Fibroblast of villous mesenchyme (primary cell): ENCODE measurements around the gene CLK2. TPM values are rescaled to one million over a fixed set of nuclear protein-coding genes. Genes with fewer than 3 reads are reported as not detected.
"Not testable (repeated sequence)": the region's sequence is repeated elsewhere in the genome, so short reads cannot be mapped to it uniquely, and the experiment has no call there.

Experiments
- DNase-seq: peaks from one replicate; pipeline ENCODE4 v3.0.0-alpha.2; 2010; ENCODE audit warnings: low read depth
- H3K4me3 ChIP-seq: 2 replicates; pipeline ENCODE4 v1.5.1; 2011; ENCODE audit warnings: low read depth, mild to moderate bottlenecking, low read length
- total RNA-seq: library from RNA; depleted of rRNA; stranded (reverse); fragments of >200 nt; gene quantifications from 2 replicates; pipeline ENCODE4 v1.2.3, GENCODE V29; 2012
- TF ChIP-seq, protein P1 (sequence below): IDR thresholded peaks from 2 replicates; pipeline ENCODE4 v1.5.1; 2012; ENCODE audit warnings: low read depth, mild to moderate bottlenecking, low read length; ENCODE audit not compliant: insufficient read depth

Gene CLK2
- total RNA-seq, 1 donor = 21.6 TPM

DNA sequence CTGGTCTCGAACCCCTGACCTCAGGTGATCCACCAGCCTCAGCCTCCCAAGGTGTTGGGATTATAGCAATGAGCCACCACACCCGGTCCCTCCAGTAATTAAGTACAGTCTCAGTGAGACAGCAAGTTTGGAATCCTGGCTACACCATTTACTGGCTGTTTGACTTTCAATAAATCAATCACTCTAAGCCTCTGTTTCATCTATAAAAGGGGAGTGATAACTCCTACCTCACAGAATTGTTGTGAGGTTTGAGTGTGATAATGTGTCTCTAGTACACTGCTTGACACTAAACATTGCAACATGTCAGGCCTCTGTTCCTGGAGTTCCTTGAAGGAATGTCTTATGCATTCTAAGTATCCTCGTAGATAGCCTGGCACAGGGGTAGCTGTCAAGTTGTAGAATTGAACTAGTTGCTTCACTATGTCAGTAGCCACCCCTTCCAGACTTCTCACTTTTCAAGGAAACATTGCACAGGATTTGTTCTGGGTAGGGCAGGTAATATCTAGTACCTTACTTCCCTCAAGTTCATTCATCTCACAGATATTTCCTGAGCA lies 30.4 kb downstream of the CLK2 start:
- H3K4me3 ChIP-seq = peak overlapping the region; percentile 69
- TF ChIP-seq, protein P1, sequence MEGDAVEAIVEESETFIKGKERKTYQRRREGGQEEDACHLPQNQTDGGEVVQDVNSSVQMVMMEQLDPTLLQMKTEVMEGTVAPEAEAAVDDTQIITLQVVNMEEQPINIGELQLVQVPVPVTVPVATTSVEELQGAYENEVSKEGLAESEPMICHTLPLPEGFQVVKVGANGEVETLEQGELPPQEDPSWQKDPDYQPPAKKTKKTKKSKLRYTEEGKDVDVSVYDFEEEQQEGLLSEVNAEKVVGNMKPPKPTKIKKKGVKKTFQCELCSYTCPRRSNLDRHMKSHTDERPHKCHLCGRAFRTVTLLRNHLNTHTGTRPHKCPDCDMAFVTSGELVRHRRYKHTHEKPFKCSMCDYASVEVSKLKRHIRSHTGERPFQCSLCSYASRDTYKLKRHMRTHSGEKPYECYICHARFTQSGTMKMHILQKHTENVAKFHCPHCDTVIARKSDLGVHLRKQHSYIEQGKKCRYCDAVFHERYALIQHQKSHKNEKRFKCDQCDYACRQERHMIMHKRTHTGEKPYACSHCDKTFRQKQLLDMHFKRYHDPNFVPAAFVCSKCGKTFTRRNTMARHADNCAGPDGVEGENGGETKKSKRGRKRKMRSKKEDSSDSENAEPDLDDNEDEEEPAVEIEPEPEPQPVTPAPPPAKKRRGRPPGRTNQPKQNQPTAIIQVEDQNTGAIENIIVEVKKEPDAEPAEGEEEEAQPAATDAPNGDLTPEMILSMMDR = no peak
- no peak for DNase-seq

DNA sequence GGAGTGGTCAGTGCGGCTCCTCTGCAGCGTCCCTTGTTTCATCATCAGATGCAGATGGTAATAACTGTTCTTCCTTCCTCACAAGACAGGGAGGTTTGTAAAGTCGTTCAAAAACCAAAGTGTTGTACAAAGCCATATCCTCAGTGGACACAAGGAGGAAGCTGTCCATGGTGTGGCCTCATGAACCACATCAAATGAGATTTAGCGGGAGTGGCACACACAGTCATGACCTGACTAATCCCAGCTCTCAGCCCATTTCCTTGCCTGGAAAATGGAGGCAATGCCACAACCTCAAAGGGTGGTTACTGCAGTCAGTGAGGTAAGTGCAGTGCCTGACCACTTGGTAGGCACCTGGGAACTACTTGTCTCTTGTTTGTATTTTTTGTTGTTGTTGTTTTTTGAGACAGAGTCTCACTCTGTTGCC lies 31.5 kb downstream of the CLK2 start:
- TF ChIP-seq, protein P1 = no peak
- no peak overlapping the region for H3K4me3 ChIP-seq
- DNase-seq = no peak

DNA sequence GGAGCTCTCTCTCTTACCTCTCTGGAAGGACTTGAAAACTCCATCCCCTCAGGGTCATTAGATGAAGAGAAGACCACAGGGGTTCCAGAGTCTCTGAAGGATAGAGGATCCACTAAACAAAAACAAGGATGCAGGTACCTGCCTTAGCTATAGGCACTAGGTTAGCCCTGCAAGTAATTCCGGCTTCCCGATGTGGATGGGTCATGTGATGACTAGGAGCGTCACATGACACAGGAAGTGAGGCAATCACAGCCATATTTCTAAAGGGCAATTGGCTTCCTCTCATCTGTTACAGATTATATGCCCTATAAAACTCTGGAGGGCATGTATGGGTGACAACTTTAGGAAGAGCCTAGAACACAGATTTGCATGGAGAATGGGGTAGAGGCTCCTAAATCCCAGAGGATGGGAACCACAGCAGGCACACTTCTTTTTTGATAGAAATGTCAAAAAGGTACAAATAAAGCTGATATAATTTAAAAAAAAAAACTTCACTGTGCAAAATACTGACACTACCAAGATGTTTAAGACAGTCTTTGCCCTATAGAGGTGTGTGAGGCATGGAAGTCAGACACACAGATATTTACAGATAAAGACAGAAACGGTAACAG lies 32.1 kb downstream of the CLK2 start:
- DNase-seq = peak; percentile 87
- peak overlapping the region; percentile 60 for H3K4me3 ChIP-seq
- TF ChIP-seq, protein P1 = no peak

DNA sequence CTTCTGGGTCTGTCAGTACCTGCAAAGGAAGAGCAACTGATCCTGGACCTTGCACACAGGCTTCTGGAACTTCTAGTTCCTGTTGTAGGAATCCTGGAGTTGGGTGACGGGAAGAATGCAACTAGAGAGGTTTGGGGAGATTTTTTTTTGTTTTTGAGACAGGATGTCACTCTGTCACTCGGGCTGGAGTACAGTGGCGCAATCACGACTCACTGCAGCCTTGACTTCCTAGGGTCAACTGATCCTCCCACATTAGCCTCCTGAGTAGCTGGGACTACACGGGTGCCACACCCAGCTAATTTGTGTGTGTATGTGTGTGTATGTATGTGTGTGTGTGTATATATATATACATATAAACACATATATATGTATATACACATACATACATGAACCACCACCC lies 36.9 kb downstream of the CLK2 start:
- no peak for DNase-seq
- no peak overlapping the region for H3K4me3 ChIP-seq
- TF ChIP-seq, protein P1 = no peak

DNA sequence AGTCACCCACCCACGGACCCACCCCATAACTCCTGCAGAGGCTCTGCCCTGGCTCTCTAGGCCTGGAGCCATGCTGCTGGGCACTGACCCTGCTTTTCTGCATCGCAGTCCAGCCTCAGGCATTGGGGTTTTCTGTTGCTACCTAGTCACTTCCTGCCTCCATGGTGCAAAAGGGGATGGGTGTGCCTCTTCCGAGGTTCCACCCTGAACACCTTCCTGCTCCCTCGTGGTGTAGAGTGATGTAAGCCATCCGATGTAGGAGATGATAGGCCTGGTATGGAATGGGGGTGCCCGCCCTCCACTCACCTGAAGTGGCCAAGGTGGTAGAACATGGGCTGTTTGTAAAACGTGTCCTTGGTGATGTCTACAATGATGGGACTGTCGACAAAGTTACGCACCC lies 37.9 kb downstream of the CLK2 start:
- not testable (repeated sequence) for H3K4me3 ChIP-seq, DNase-seq

DNA sequence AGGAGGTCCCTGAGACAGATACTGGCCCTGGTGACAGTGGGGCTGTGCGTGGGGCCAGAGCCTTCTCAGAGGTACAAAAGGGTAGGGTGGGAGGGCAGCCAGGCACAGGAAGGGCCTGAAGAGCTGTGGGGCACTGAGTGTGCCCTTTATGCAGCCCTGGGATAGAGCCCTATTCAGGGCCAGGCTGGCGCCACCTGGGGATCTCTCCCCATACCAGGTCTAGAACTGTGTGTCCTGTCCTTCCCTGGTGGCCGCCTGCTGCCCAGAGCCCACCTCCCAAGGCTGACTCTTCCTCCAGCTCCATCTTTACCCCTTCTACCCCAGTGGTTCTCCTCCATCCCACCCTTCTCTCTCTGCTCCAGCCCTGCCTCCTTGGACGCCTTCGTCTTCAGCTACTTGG lies 39.8 kb downstream of the CLK2 start:
- not testable (repeated sequence) for H3K4me3 ChIP-seq, DNase-seq

DNA sequence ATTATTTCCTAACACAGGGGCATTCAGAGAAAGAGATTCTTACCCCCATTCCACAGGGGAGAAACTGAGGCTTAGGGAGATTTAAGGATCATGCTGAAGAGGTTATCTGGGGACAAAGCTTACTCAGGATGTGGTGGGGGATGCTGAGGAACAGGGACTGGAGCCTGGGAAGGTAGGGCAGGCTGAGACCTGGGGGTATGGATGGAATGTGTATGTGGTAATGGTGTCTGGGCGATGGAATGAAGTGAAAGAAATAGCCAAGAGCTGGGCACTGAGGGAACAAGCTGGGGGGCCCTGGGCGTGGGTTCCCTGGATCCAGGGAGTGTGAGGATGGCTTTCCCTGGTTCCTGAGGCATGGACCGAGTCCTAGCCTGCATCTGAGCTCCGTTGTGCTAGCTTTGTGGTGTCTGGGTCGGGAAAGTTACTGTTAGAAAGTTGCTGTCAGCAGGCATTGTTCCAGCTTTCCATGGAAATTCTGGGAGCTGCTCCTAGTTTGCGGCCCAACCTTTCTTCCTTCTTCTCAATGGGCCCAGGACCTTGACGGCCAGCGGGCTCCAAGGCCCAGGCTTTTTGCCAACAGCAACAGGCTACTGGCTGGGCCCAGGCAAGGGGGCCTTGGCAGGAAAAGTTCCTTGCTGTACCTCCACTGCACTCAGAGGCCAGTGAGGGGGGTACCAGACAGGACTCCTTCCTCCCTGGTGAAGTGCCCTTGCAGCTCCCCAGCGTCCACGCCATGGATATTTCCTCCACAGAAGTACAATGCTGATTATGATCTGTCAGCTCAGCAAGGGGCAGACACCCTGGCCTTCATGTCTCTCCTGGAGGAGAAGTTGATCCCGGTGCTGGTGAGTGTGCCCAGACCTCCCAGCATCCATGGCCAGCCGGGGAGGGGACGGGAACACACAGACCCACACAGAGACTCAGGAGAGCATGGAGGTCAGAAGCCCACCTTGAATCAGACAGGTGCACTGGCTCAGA lies 41.0 kb downstream of the CLK2 start:
- not testable (repeated sequence) for DNase-seq

DNA sequence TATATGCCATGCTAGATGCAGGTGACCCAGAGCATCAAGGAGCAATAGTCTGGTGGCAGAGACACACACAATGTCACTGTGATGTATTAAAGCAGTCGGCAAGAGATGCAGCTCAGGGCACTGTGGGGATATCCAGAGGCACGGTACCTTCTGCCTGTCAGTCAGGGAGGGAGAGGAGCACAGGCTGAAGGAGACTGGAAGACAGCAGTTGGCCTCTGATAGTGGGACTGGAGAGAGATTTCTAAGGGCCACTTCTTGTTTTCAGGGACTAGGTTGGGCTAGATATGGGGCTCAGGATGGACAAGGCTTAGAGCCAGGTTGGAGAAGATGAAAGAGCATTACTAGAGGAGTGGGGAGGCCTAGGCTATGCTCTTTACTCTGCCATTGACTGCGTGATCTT lies 42.0 kb downstream of the CLK2 start:
- not testable (repeated sequence) for H3K4me3 ChIP-seq, DNase-seq

More for the DNA sequence above, 41.0 kb downstream of the CLK2 start:
- H3K4me3 ChIP-seq = not testable (repeated sequence)

DNA sequence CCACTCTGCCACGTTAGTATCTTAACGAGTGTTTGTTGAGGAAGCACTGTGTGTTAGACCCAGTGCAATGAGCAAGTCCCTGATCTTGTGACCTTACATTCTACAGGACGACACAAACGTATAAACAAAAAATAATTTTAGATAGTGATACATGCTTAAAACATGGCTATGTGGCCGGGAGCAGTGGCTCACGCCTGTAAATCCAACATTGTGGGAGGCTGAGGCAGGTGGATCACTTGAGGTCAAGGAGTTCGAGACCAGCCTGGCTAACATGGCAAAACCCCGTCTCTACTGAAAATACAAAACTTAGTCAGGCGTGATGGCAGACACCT lies 45.2 kb downstream of the CLK2 start:
- TF ChIP-seq, protein P1 = no peak
- no peak for DNase-seq
- peak overlapping the region; percentile 56 for H3K4me3 ChIP-seq
